ENCODE data around the gene TMIGD1. TPM values are rescaled to one million over a fixed set of nuclear protein-coding genes. Genes with fewer than 3 reads are reported as not detected.

The TMIGD1 gene
- total RNA-seq, 1 experiment from 2014 or later = not detected

DNA sequence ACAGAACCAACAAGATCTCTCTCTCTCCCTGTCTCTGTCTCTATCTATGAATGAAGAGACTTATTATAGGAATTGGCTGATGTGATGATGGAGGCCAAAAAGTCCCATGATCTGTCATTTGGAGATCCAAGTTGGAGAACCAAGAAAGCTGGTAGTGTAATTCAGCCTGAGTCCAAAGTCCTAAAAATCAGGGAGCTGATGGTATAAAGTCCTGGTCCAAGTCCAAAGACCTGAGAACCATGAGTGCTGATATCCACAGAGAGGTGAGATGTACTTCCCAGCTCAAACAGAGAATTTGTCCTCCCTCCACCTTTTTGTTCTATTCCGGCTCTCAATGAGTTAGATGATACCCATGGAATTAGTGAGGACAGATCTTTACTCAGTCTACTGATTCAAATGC is 15.4 kb upstream of the TMIGD1 start:
- ChIA-PET POLR2A (no interaction called here), CTCF (no interaction called here)
- Histone ChIP-seq H3K36me3 (ENCODE audit: control insufficient read depth, insufficient read depth, low read length) (no peaks in the 10 kb centered on the region; the same call in 1 of the 2 replicates), H3K9me3 (peaks cover 10% of the 10 kb centered on the region; the same call in 1 of the 2 replicates), H3K27me3 (replicated peaks; ENCODE audit: control insufficient read depth, insufficient read depth, low read length) (no peaks in the 10 kb centered on the region), H3K4me3 (ENCODE audit: low read depth, low read length) (no peak overlapping the region), H3K4me1 (peaks cover 27% of the 10 kb centered on the region)
- Mint-ChIP-seq H3K9me3 (ENCODE audit: unreplicated experiment) (no peaks in the 10 kb centered on the region), H3K36me3 (ENCODE audit: insufficient read depth, unreplicated experiment) (no peaks in the 10 kb centered on the region), H3K27me3 (ENCODE audit: insufficient read depth, unreplicated experiment) (no peaks in the 10 kb centered on the region), H3K4me1 (ENCODE audit: low read depth, unreplicated experiment) (no peaks in the 10 kb centered on the region), H3K4me3 (ENCODE audit: unreplicated experiment) (no peak overlapping the region), H3K27ac (ENCODE audit: unreplicated experiment) (no peak overlapping the region)
- intact Hi-C loops (cut with micrococcal nuclease; ENCODE audit: unreplicated experiment) = no loop called here
- TF ChIP-seq, protein P1, sequence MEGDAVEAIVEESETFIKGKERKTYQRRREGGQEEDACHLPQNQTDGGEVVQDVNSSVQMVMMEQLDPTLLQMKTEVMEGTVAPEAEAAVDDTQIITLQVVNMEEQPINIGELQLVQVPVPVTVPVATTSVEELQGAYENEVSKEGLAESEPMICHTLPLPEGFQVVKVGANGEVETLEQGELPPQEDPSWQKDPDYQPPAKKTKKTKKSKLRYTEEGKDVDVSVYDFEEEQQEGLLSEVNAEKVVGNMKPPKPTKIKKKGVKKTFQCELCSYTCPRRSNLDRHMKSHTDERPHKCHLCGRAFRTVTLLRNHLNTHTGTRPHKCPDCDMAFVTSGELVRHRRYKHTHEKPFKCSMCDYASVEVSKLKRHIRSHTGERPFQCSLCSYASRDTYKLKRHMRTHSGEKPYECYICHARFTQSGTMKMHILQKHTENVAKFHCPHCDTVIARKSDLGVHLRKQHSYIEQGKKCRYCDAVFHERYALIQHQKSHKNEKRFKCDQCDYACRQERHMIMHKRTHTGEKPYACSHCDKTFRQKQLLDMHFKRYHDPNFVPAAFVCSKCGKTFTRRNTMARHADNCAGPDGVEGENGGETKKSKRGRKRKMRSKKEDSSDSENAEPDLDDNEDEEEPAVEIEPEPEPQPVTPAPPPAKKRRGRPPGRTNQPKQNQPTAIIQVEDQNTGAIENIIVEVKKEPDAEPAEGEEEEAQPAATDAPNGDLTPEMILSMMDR (IDR thresholded peaks at IDR 0.05; ENCODE audit: insufficient read depth in 1 of 2, low read depth in 1 of 2, low read length in 1 of 2, severe bottlenecking in 1 of 2, unreplicated experiment in 1 of 2) = no peak
- DNase-seq = no peak
- BruUV-seq (replicated peaks) = no TSS peak

DNA sequence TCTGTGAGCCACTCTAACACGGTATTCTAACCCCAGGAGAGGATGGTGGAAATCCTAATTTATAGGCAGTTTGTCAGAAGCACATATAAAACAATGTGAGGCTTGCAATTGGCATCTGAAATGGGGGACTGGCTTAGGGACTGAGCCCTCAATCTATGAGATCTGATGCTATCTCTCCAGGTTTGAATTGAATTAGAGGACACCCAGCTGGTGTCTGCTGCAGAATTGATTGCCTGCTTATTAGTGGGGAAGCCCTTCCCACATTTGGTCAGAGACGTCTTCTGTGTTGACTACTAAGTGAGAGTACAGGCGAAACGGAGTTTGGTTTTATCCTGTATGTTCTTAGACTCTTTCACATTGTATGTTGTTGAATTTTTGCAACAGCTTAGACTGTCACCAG is 13.6 kb upstream of the TMIGD1 start:
- Mint-ChIP-seq H3K9me3 (ENCODE audit: unreplicated experiment) (no peaks in the 10 kb centered on the region), H3K4me3 (ENCODE audit: unreplicated experiment) (no peak overlapping the region), H3K27me3 (ENCODE audit: insufficient read depth, unreplicated experiment) (no peaks in the 10 kb centered on the region), H3K36me3 (ENCODE audit: insufficient read depth, unreplicated experiment) (no peaks in the 10 kb centered on the region), H3K27ac (ENCODE audit: unreplicated experiment) (no peak overlapping the region), H3K4me1 (ENCODE audit: low read depth, unreplicated experiment) (peaks cover 9% of the 10 kb centered on the region)
- Histone ChIP-seq H3K9me3 (no peaks in the 10 kb centered on the region), H3K27me3 (replicated peaks; ENCODE audit: control insufficient read depth, insufficient read depth, low read length) (no peaks in the 10 kb centered on the region), H3K4me3 (ENCODE audit: low read depth, low read length) (no peak overlapping the region), H3K36me3 (ENCODE audit: control insufficient read depth, insufficient read depth, low read length) (no peaks in the 10 kb centered on the region; the same call in 1 of the 2 replicates), H3K4me1 (peaks cover 36% of the 10 kb centered on the region)
- ChIA-PET POLR2A (no interaction called here), CTCF (no interaction called here)
- TF ChIP-seq, protein P1 (IDR thresholded peaks at IDR 0.05; ENCODE audit: insufficient read depth in 1 of 2, low read depth in 1 of 2, low read length in 1 of 2, severe bottlenecking in 1 of 2, unreplicated experiment in 1 of 2) = no peak
- no peak for DNase-seq
- no TSS peak for BruUV-seq (replicated peaks)
- intact Hi-C loops (cut with micrococcal nuclease; ENCODE audit: unreplicated experiment) = no loop called here

DNA sequence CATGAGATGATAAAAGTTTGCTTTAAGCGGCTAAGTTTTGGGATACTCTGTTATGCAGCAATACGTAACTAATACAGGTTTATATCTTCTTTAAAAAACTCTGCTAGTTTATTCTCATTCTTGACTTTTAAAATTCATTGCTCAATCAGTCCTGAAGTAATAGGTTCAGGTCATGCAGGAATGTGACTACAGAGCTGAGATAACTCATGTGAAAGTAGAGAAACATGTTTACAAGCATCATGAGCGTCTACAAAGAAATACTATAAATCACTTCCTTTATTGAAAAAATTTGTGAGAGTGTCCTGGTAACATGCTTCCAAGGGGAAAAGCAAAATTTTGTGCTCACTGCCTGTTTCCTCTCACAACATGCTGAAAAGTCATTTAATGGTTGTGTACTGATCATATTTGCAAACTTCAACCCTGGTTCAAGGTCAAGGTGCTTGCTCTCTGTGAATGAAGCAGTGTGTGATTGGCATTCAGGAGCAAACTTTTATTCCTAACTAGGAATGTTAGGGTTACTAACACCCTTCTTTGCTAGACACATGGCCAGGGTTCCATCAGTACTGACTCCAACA is 12.5 kb upstream of the TMIGD1 start:
- POLR2A ChIA-PET = no interaction called here
- no peak for DNase-seq

More for the DNA sequence above, 12.5 kb upstream of the TMIGD1 start:
- CTCF ChIA-PET = interaction anchor here (0.7 to 1.1 kb wide), 2 partner anchors 10 kb away, joined by 3 read pairs; no protein-coding TSS in a partner anchor
- Histone ChIP-seq H3K36me3 (ENCODE audit: control insufficient read depth, insufficient read depth, low read length) (no peaks in the 10 kb centered on the region), H3K4me3 (ENCODE audit: low read depth, low read length) (no peak overlapping the region), H3K4me1 (peaks cover 36% of the 10 kb centered on the region), H3K9me3 (no peaks in the 10 kb centered on the region), H3K27me3 (replicated peaks; ENCODE audit: control insufficient read depth, insufficient read depth, low read length) (no peaks in the 10 kb centered on the region)
- intact Hi-C loops (cut with micrococcal nuclease; ENCODE audit: unreplicated experiment) = no loop called here
- no peaks in the 10 kb centered on the region for H3K27me3 Mint-ChIP-seq (ENCODE audit: insufficient read depth, unreplicated experiment)
- H3K4me3 Mint-ChIP-seq (ENCODE audit: unreplicated experiment) = no peak overlapping the region
- peaks cover 9% of the 10 kb centered on the region for H3K4me1 Mint-ChIP-seq (ENCODE audit: low read depth, unreplicated experiment)
- H3K9me3 Mint-ChIP-seq (ENCODE audit: unreplicated experiment) = no peaks in the 10 kb centered on the region
- TF ChIP-seq, protein P1 (IDR thresholded peaks at IDR 0.05; ENCODE audit: insufficient read depth in 1 of 2, low read depth in 1 of 2, low read length in 1 of 2, severe bottlenecking in 1 of 2, unreplicated experiment in 1 of 2) = no peak
- BruUV-seq (replicated peaks) = no TSS peak
- H3K27ac Mint-ChIP-seq (ENCODE audit: unreplicated experiment) = peak overlapping the region; percentile 25
- no peaks in the 10 kb centered on the region for H3K36me3 Mint-ChIP-seq (ENCODE audit: insufficient read depth, unreplicated experiment)

Data from Caco-2 (cell line).